Esophagus mucosa (tissue), 1 donor: Measurements from ENCODE around the gene SP2. TPM values are rescaled to one million over a fixed set of nuclear protein-coding genes. Genes with fewer than 3 reads are reported as not detected.

Experiments used
- ATAC-seq: fragments of 200-7000 bp; cut with Tn5 transposase; one replicate; pipeline ENCODE4 v1.9.1; 2020
- total RNA-seq: library from RNA; stranded (reverse); gene quantifications from one replicate; pipeline ENCODE4 v1.2.4, GENCODE V29; 2023
- donor health status: DM: yes; HTN: yes; CAD: no.

SP2 gene
- total RNA-seq, 1 donor from 2014 or later = 12.7 TPM

DNA sequence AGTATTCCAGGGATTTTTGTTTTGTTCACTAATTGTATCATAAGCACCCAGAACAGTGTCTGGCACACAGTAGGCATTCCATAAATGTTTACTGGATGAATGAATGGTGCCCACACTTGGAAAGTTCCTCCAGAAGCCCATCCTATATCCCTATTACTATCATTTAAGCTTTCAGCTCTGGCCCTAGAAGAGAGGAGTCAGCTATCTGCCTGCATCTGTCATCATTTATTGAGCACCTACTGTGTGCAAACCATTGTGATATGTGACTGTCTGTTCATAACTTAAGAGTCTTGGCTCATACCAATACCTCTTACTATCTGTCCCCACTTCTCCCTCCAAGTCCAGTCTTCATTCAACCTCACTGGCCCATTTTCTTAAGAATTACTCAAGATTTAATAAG is 25.0 kb upstream of the SP2 start:
- no peak for ATAC-seq

DNA sequence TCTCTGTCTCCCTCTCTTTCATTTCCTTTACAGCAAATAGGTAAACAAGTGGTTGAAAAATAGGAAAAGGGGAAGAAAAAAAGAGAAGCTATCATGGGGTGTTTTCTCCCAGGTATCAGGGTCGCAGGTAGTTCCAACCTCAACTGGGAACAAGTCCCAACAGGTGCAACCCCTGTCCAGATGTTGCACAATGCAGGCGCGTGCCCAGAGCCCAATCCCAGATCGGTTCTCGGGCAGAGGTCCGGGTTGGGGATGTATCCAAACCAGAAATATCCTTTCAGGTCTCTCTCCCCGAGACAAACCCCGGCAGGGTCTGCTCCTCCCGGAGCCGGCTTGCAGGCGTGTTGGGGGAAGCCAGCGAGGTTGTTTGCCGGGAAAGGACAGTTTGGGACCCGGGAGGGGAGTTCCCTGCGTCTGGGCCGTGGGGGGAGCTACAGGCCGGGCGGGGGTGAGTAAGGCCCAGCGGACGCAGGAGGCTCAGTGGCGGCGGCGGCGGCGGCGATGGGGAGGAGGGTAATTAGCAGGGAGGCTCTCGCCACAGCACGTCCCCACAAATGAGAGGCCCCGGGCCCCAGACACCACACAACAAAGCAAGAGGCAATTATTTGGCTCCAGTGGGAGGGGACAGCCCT is 23.9 kb upstream of the SP2 start:
- peak; percentile 45 for ATAC-seq

DNA sequence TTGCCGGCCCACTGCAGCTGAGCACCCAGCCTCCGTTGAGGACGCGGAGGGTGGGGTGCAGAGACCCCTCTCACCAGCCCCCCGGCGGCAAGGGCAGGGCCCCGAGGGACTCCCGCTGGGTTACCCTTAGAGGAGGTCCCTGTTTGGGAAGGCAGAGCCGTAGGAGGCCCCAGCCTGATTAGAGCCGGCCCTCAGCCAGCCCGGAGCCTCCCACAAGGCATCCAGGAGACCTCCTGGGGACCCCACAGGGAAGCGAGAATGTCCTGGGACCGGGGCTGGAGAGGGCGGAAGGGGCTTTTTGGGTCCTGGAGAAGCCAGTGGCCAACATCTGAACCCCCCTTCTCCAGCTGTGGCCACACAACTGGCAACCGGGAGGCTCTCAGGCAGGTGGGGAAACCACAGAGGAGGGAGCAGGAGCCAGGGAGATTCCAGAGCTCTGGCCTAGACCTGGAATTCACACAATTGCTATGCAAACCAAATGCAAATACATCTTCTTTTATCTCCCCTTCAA is 23.3 kb upstream of the SP2 start:
- ATAC-seq = no peak

DNA sequence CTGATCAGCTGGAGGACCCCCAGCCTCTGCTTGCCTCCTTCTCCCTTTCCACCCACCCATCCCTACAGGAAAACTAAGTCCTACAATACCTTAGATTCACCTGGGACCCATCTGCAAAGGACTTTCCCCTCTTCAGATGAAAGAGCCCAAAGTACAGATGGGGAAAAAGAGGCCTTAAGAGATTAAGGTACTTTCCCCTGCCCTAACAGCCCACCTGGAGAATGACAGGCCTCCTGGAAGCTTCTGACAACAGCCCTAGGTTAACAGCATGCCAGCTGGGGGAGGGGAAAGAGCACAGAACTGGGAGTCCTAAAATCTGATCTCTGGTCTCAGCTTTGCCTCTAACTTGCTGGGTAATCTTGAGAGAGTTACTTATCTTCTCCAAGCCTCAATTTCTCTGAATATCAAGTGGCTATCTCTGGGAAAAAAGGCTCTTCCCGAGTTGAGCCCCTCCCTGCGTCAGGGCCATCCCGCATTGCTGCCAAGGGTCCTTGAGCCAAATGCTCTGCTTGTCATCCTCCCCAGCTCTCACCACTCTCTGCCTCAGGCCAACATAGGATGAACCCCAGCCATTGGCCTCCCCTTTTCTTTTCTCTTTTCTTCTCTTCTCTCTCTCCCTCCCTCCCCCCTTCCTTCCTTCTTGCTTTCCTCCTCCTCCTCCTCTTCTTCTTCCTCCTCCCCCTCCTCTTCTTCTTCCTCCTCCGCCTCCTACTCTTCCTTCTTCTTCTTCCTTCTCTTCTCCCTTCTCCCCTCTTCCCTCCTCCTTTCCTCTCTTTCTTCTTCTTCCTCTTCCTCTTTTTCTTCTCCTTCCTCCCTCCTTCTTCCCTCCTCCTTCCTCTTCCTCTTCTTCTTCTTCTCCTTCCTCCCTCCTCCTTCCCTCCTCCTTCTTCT is 22.6 kb upstream of the SP2 start:
- no peak for ATAC-seq

DNA sequence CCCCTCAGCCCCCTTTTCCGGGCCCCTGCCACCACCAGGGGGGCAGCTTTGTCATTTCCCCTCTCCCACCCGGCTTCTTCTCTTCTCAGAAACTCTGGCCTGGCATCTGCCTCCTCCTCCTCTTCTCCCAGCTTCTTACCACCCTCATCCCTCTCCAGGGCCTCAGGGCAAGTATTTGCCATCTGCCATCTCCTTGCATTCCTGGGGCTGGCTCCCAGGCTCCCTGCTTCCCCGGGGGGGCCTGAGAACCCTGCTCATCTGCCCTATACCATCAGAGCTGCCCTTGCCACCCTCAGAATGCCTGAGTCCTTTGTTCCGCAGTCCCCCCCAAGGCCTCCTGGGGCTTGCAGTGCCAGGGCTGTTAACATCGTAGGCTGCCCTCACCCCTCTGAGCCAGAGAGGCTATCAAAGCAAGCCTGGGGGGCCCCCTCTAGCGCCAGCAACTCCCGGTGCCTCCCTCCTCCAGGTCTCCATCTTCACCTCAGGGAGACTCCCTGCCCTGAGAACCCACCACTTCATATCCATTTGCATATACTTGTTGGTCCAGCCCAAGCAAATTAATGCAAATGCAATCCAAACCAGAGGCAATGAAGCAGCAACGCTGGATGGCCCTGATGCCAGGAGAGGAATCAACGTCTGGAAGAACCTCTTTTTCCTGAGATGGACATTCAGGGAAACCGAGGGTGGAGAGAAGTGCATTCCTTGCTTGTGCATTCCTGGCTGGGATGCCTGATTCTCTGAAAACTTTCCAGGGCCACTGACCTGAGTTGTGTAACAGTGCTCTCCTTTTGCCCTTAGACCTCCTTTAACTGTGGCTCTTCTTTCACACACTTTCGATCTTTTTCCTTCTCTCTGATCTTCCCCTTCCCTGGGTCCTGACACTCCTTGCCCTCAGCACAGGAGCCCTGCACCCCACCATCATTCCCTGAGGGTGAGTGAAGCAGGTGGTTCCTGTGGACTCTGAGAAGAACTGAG is 20.7 kb upstream of the SP2 start:
- ATAC-seq = no peak

DNA sequence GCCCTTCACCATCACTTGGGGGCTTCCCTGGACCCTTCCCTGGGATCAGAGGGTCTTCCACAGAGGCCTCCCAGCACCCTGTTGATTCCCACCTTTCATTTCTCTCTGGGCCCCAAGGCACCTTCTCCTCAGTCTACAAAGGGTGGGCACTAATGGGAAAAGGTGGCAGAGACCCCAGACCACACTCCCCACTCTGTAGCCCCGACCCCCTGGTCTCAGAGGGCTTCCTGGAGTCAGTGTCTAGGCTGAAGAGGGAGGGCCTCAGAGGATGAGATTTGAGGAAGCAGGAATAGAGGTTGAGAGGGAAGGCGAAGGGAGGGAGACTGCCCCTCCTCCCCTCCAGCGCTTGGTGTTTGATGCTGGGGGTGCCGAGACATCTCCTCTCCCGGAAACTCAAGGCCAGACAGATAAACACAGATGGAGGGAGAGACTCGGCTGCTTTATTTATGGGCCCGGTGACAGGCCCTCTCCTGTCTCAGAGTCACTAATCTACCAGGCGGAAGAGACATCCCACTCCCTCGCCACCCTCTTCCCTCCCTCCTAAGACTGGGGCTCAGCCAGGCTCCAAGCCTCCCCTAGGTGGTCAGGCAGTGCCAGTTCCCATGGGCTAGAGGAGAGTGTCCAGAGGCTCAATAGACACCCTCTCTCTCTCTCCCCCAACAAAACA is 18.5 kb upstream of the SP2 start:
- no peak for ATAC-seq

DNA sequence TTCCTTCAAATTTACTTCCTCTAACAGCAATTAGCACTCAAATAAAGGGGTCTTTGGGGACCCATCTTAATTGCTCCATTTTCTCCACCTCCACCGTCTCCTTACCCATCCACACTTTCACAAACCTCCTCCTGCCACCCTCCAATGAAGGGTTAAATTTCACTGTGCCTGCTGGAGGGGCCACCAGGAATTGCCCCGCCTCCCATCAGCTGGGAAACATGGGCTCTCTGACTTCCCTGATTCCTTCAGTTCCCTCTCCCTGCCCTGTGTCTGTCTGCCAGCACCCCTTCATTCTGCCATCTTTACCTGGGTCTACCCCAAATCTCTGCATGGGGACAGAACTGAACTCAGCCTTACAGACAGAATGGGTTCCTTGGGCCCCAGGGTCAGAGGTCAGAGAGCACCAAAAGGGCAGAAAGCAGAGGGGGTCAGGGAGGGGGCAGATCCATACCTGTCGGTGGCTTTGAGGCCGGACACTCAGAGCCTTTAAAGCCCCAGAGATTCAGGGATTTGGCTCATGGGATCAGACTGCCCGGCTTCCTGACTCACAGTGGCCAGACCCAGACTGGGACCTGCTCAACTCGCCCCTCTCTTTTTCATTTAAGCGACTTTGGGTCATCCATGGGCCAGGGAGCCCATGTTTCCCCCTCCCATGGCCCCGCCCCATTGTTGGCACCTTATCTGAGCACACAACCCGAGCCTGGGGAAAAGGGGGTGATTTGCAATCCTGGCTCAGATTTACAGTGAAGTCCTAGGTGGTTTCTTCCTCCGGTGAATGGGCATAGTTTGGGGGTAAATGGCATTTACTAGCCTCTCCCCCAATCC is 17.6 kb upstream of the SP2 start:
- peak; percentile 15 for ATAC-seq

DNA sequence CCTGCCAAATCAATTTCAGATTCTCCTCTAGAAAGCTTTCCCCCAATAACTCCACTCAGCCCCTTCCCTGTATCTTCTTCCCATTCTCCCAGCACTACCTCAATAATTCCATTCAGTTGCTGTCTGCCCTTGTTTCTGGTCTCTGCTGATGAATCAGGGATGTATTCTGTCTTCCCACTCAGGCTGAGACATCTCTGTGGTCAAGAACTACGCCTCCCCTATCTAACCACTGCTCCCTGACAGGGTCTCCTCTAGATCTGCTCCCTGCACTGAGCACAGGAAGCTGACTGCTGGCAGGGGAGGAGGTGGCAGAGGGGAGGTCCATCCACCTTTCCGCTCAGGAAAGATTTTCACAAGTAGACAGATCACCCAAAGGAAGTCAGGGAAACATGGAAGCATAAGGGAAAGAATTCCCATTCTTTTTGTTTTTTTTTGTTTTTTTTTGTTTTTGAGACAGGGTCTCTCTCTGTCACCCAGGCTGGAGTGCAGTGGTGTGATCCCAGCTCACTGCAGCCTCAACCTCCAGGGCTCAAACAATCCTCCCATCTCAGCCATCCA is 16.9 kb upstream of the SP2 start:
- ATAC-seq = no peak

DNA sequence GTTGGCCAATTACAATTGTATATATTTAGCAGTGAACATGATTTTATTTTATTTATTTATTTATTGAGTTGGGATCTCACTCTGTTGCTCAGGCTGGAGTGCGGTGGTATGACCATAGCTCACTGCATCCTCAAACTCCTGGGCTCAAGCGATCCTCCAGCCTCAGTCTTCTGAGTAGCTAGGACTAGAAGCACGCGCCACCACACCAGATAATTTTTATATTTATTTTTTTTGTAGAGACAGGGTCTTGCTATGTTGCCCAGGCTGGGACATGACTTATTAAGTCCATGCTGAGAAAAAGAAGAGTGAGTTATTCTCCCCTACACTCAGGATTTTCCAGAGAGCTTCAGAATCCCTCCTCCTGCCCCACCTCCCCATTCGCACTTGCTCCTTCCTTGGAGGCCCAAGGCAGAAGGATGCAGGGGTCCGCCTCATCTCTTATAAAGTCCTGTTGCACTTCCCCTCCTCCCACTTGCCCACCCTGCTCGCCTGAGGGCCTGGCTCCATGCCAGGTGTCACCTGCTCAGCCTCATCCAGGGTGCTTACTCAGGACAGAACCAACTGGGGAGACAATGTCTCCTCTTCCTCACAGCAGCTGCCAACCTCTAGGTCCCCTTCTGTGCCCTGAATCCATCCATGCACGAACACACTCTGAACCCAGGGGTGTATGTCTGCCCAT is 16.1 kb upstream of the SP2 start:
- no peak for ATAC-seq

DNA sequence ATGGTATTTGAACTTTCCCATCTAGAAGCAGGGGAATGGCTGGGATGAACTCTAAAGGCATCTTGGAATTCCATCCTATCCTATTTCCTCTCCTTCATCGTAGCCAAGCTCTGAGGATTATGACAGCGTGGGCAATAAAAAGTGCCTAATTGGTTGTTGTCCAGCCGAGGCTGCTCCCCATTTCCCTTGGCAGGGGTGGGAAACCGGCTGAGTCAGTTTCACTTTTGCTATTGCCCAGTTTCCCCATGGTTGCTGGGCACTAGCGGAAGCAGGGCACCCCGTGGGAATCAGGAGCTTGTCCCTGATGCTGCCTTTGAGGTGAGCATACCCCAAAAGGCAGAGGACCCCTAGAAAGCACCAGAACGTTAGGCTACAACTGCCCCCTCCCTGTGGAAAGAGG is 13.8 kb upstream of the SP2 start:
- peak; percentile 11 for ATAC-seq

DNA sequence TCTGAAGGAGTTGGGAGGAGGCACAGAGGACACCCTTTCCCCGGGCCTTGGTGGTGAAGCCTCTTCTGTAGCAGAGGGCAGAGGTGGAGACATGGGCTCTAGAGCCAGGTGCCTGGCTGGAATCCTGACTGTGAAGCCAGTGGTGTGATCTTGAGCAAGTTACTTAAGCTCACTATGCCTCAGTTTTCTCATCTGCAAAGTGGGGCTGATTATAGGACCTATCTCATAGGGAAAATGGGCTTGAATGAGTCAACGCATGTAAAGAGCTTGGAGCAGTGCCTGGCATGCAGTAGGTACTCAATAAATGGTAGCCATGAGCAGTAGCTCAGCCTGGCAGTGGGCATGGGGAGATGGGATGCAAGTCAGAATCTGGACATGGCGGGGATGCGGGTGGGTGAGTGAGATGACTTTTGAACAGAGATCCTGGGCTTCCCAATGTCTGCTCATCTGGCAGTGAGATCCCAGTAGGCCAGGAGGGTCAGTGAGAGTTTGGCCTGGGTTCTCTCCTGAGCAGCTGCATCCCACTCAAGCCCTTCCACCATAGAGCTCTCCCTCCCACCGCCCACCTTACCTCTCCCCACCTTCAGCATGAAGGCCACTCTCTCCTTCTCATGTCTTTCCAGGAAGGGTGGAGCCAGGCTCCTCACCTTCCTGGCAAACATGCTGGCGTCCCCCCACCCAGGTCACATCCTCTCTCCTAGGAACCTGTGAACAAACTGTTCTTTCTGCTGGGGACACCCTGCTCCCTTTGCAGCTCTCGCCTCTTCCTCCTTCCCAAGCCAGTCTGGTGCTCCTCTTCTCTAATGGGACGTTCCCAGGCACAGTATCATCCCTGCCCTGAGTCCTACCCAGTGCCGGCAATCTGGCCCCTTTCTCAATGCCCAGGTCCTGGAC is 13.1 kb upstream of the SP2 start:
- ATAC-seq = no peak

DNA sequence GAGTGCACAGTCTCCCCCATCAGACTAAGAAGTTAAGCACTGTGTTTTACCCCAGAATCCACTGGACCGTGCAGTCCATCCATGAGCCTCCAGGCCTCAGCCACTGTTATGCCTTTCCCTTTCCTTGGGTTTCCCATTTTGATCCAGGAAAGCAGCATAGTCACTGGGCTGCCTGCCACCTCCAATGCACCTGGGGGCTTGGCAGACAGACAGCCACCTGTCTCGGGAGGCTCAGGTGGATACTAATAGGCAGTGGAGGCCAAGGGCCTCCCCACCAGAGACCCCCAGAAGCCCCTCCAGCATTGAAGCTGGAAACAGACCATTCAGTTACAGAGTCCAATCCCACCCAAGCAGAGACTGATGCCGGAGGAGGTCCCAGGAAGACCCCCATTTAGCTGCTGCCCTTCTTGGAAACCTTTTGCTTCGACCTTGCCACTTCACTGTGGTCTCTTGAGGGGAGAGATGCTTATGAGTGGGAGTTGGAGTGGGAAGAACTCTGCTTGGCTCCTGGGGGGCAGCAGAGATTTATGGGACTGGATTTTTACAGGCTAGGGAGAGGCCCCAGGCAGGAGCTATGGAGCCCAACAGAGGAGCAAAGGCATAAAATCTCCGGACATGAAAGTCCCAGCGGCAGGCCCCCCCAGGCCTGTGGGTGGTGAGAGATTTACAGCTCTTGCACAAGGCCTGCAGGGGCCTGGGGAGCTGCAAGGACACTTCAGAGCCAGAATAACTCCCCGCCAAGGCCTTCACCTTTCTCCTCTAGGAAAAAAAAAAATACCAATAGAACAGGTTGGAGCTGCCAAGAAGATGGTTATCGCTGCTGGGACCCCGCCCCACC is 12.2 kb upstream of the SP2 start:
- no peak for ATAC-seq

DNA sequence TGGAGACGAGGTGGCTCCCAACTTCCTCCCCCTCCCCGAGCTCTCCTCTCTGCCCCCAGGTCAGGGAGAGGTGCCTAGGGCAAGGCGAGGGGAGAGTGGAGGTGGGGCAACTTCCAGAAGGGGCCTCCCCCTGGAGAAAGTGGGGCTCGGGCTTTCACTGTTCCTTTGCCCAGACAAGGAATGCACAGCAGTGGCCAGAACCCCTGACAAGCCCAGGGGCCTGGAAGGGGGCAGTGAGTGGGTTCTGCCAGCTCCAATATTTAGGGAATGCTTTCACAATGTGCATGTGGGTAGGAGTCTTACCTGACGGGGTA is 11.7 kb upstream of the SP2 start:
- ATAC-seq = no peak

DNA sequence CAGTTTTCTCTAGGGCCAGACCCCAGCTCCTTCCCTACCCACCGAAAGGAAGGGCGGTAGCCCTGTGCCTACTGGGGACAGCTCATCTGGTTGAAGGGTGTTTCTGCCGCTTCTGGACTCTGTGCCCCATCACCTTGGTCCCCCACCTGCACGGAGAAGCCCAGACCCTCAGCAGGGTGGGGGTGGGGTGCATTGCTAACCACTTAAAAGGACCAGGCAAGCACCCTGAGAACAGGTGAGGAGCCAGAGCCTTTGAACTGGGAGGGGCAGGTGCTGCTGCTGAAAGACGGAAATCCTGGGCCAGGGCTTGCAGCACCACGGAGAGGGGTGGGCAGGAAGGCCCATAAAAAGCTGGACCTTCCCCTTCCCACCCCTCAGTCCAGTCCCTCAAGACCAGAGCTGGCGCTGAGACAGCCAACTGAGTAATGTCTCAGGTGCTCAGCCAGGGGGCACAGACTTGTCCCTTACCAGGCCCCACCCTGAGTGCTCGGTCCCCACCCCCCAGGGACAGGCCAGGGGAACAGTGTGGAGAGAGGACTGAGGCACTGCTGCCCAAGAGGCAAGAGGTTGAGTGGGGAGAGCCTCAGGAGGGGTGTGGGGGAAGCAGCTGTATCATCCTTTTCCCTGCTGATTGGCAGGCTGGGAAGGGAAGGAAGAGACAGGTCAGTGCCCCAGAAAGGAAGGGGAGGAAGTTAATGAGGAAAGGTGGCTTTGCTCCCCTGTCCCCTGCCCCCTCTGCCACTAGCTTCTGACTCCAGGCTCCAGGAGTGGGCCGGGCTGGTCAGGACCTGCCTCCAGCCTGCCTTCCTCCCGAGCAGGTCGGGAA is 10.9 kb upstream of the SP2 start:
- ATAC-seq = no peak

DNA sequence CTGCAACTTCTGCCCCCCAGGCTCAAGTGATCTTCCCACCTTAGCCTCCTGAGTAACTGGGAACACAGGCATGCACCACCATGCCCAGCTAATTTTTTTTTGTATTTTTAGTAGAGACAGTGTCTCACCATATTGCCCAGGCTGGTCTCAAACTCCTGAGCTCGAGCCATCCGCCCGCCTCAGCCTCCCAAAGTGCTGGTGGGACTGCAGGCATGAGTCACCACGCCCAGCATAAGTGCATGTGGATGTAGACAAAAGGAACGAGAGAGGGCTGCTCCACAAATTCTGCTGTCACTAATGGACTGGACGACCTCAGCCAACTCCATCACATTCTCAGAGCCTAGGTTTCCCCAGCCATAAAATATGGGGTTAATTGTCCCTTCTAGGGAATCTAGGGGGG is 7.7 kb upstream of the SP2 start:
- ATAC-seq = no peak

DNA sequence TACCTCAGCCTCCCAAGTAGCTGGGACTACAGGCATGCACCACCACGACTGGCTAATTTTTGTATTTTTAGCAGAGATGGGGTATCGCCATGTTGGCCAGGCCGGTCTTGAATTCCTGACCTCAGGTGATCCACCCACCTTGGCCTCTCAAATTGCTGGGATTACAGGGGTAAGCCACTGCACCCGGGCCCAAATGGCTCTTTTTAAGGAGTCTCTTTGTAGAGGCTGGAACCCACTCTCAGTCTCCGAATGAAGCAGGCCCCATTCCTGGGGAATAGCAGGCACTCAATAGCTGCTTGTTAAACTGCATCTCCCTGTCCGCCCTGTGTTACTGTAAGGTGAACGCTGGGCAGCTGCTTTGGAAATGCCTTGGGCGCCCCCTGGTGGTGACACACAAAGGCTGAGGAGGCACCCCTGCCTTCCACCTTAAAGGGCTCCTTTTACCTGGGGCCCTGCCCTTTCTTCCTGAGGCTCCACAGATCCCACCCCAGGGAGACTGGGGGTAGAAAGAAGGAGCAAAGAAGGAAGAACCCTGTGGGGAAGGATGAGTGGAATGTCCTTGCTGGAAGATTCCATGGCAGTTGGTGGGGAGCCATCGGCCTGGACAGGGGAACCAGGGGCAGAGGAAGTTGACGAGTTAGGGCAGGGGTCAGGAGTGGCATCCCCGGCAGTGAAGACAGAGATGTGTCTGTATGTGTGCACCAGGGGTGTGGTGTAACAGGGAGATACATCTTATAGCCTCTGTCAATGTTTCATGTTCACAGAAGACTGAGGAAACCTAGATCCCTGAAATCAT is 6.1 kb upstream of the SP2 start:
- ATAC-seq = peak; percentile 77
